Amniotic stem cell (primary cell): ENCODE results near the gene NPM3.
"Not testable (repeated sequence)": the region's sequence is repeated elsewhere in the genome, so short reads cannot be mapped to it uniquely, and the experiment has no call there.

Experiments
- DNase-seq: peaks from one replicate; lab custom pipeline; 2025; lab: John Stamatoyannopoulos, UW

NPM3 gene

GRCh38 chr10:101803511-101803910 is 20.3 kb upstream of the NPM3 start:
- no peak for DNase-seq

- no peak for DNase-seq
Observed at GRCh38 chr10:101797403-101798059, 14.3 kb upstream of the NPM3 start.

DNA sequence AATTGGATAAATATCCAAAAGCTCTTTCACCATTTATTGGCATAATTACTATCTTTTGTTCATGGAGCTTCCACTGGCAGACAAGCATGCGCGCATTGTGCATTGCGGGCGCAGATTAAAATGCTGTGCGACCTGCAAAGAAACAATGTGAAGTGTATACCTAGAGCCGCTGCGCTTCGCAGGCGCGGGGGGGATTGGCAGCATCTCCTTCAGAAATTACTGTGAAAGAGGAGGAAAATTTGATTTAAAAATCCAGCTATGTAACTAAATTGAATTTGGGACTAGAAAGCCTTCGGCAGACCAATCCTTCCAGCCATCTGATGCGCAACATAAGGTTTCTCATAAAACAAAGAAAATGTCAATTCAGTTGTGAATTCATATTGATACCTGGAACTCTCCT is 10.3 kb upstream of the NPM3 start:
- no peak for DNase-seq

GRCh38 chr10:101789686-101790085 is 6.4 kb upstream of the NPM3 start:
- no peak for DNase-seq

DNA sequence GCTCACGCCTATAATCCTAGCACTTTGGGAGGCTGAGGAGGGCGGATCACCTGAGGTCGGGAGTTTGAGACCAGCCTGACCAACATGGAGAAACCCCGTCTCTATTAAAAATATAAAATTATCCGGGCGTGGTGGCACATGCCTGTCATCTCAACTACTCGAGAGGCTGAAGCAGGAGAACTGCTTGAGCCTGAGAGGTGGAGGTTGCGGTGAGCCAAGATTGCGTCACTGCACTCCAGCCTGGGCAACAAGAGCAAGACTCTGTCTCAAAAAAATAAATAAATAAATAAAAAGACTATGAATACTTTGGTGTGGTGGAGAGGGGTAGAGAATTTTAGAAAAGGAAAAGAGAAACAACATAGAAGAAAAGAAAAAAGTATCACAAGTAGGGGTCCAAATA is 6.0 kb upstream of the NPM3 start:
- not testable (repeated sequence) for DNase-seq

- no peak for DNase-seq
Observed at GRCh38 chr10:101785801-101786200, 2.6 kb upstream of the NPM3 start.

- DNase-seq: no peak
Observed at GRCh38 chr10:101784558-101784957, 1.3 kb upstream of the NPM3 start.

- no peak for DNase-seq
Observed at GRCh38 chr10:101783736-101784118, 481 bp upstream of the NPM3 start.

- DNase-seq: no peak
Observed at GRCh38 chr10:101781984-101782810, 1.0 kb downstream of the NPM3 start.

DNA sequence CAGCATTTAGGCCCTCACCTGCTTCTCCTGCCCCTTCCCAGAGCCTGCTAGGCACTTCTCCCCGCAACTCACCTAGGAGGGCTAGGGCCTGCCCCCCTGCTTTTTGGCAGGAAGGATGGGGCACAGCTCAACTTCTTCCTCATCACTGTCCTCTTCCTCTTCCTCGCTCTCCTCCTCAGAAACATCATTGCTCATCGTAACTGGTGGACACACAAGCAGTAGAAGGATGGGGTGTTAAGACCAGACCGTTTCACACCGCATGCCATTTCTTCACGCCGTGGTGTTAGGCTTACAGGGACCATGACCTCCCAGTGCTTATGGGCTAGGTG is 1.6 kb downstream of the NPM3 start:
- no peak for DNase-seq

- no peak for DNase-seq
Observed at GRCh38 chr10:101780818-101781654, 2.2 kb downstream of the NPM3 start.

DNA sequence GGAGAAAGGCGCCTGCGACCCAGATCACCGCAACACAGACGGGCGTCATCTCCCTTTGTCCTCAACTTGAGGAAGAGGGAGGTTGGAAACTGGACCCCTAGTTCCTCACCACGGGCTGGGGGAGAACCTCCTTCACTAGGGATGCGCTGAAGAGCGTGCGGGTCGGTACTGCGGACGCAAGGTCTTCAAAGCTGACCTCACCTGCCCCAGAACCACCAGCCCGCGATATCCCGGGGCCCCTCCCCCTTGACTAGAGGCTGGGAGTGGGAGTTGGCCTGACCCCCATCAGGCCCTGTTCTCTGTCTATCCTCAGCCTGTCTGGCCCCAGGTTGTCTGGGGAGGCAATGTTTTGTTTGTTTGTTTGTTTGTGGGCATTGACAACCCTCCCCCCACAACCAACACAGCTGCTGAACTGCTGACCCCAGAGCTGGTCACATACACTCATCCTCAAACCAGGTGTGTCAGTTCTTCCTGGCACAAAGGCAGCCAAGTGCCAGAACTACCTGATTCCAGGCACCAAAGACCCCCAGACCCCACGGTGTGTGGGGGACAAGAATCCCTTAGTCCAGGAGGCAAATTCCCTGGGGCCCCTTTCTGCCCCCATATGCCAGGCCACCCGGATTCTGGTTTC is 2.9 kb downstream of the NPM3 start:
- no peak for DNase-seq

DNA sequence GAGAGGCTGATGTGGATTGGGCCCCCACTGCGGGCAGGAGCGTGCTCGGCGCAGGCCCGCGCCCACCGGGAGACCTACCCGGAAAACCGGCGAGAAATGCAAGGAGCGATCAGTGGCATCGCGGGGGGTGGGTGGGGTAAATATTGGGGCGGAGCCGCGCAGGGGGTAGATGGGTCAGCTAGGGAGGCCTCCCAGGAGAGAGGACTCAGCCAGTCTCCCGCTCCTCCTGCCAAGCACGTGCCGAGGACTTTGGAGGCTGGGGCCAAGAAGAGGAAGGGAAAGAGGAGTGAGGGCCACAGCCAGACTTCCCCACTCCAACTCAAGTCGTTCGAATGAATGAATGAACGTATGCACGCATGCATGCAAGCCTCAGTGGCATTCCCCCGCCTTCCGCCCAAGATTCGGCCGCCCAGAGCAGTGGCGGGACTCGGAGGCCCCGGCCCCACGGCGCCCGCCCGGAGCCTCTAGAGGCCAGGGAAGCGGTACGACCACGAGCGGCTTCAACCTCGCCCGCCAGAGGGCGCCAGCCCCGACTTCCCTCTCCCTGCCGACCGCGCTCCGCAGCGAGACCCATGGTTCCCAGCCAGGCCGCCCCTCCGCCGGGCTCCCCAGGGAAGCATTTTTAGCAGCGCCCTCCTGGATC is 3.6 kb downstream of the NPM3 start:
- no peak for DNase-seq

GRCh38 chr10:101778781-101779543 is 4.3 kb downstream of the NPM3 start:
- no peak for DNase-seq

DNA sequence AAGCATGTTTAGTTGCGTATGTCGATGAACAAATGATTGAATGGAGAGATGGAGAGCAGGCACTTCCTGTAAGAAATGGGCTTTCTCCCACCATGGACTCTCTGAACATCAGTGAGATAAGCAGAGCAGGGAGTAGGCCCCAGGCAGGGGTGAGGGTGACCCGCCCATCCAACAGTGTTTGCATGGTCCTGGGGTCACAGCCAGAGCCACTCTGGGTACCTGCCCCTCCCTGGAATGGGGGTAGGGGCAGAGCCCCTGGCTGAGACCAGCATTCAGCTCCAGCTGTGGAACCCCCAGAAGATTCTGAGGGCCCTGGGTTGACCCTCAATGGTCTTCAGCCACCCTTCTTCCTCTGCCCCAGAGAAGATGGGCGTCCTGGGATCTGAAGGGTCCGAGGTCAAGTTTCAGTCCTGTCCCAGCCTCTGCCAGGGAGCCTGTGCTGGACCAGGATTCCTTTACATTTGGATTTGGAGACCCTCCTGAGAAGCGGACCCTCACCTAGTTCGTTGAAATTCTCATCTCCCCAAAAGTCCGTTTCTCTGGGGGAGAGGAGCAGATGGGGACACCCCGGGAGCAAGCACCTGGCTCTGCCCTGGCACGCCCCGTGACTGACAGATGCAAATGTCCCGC is 5.0 kb downstream of the NPM3 start:
- DNase-seq: no peak

DNA sequence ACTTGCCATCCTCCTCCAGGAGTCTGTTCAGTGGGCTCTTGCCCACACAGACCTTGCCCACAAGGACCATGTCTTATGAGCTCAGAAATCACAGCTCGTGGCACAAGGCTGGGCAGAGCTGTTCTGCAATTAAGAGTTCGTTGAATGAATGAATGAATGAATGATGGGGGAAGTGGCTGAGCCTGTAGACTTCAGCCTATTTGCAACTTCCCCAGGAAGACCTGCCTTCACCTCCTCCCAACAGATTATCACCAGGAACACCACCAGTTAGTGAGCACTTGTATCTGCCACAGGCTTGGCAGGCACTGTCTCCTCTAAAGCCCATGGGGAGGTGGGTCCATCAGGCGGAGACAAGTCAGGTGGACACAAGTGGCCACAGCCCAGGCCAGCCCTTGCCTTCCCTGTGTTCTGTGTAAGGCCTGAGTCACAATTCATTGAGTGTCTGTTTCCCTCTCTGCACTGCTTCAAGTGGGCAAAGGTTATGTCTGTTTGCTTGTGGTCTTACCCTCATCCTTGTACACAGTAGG is 5.6 kb downstream of the NPM3 start:
- DNase-seq: no peak

DNA sequence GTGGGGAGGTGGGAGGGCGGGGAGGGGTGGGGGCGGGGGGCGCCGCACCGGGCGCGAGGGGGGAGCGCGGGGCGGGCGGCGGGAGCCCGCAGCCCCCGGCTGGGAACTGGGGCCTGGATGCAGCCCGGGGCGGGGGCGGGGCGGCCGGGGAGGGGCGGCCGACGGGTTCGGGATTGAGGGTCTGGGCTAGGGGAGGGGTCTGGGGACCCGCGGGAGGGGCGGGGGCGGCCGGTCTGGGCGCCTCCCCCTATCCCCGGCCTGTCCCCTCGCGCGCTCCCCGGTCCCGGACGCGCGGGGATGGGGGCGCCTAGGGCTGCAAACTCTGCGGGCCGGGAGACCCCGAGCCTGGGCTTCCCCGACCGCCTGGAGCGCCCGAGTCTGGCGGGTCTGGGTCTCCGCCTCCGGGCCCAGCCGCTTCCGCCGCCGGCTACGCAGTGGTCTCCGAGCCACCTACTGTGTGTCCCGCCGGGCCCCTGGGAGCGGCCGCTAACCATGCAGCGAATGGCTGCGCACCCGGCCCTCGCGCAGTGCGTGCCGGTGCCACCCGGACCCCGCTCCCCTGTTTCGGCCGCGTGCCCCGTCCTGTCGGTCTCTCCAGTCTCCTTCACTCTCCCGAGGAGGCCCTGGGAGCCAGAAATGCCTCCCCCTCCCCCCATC is 7.0 kb downstream of the NPM3 start:
- no peak for DNase-seq

GRCh38 chr10:101775273-101776160 is 7.7 kb downstream of the NPM3 start, which contains the start of gene FGF8:
FGF8 (minus strand) TSS chr10:101776114; CDS start chr10:101775900, 214 bp downstream.
- DNase-seq: no peak
